ENCODE data around the gene KISS1.

Gene KISS1

DNA sequence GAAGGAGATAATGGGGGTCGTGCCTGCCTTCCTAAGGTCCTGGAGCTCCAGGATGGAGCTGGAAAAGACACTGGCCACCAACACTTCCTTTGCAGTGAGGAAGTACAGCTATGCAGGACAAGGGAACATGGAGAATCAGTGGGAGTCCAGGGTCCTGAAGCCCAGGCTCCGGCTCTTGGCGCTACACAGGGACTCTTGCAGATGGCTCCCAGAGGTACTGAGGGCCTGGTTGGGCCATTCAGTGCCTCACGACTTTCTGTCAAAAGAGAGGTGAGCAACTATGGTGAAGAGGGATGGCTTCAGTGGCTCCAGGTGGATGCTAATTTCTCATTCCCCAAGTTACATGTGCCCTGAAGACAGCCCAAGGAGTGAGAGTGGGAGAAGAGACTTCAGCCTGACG lies 42.6 kb downstream of the KISS1 start:
- DNase-seq: no peak

DNA sequence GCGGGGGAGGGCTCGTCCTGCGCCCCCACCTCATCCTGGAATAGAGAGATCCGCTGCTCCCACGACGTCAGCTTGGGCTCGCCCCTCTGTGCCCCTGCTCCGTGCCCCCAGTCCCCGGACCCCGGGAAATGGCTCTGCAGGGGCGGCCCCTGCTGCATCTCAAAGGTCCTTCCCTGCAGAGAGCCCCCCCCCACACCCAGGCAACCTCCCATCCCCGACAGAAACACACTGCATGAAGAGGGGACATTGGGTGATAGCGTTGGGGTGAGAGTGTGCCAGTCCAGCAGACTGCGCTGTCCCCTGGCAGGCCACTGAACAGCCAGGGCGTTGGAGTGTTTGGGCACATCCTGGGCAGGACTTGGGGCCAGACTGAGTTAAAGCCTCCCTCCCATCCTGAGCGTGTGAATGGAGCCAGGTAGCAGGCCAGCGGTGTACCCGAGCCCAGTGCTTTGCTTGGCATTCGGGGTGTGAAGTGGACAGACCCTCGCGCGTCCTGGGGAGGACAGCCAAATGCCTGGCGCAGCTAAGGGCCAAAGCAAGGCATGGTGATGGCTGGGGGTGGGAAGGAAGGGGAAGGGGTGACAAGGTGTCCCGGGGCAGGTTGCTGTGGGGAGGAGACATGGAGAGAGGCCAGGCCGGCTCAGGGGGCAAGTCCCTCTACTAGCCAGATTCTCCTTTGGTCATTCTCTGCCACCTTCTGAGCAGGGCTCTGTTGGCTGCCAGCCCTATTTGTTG lies 43.8 kb downstream of the KISS1 start:
- DNase-seq: no peak

DNA sequence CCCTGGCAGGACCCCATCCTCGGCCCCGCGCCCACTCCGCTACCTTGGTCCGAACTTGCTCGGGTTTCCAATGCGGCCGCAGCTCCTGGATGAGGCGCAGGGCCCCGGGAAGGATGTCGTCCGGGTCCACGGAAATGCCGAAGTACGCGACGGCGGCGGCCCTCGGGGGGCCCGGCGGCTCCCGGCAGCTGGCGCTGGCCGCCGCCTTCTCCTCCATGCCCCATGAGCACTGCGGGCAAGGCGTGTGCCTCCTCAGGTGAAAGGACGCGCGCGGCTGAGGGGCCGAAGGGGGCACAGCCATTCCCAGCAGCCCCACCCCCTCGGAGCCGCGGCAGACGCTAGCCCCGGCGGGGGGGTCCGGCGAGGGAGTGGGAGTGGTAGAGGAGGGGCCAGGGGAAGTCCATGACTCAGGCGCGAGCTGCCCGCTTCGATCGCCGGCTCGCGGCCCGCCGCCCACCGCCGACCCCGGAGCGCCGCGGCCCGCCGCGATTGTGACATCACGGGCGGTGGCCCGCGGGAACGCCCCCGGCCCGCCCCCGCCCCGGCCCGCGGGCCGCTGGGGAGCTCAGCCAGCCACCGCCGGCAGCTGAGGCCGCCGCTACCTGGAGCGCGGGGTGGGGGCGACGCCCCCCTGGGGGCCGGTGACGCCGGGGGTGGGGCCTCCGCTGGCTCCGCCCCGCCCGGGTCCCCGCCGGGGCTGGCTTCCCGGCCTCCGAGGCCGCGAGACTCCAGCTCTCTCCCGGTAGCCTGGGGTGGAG lies 44.6 kb downstream of the KISS1 start, which contains the start of gene ETNK2:
ETNK2 (minus strand) TSS at position 493 of the 758 bp plus-strand sequence; CDS start at position 301, 192 bp downstream.
- peak; percentile 69 for DNase-seq

DNA sequence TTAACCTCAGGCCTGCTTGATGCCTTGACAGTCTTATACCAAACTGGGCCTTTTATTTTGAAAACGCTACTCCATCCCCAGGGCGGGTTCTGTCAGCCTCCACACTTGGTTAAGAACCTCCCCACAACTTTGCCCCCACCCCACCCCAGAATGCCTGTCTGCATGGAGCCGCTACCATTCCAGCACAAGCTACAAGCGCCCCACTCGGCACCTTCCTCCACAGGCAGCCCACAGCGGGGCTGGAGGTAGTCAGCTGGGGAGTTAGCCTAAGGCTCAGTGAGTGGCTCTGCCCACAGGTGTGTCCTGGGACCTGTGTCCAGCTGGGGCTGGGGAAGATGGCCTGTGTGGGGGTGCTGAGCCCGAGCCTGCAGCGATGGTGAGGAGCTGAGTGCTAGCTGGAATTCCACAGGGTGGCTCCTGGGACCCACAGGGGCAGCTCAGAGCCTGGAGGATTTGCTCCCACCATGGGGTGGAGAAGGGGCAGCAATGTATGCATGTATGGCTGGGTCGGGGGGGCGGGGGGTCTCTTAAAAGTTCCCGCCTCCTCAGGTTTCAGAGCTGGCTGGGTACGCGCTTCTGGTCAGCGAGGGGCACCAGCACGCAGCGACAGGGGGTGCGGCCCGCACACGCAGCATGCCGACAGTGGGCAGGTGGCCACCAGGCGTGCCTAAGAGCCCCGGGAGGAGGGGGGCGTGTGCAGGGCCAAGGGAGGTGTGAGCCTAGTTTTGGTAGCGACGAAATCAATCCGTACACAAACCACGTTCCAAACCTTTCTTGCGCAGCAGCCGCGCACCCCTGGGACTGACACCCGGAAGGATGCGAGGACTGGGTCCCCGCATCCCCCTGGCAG lies 45.4 kb downstream of the KISS1 start:
- DNase-seq: no peak

DNA sequence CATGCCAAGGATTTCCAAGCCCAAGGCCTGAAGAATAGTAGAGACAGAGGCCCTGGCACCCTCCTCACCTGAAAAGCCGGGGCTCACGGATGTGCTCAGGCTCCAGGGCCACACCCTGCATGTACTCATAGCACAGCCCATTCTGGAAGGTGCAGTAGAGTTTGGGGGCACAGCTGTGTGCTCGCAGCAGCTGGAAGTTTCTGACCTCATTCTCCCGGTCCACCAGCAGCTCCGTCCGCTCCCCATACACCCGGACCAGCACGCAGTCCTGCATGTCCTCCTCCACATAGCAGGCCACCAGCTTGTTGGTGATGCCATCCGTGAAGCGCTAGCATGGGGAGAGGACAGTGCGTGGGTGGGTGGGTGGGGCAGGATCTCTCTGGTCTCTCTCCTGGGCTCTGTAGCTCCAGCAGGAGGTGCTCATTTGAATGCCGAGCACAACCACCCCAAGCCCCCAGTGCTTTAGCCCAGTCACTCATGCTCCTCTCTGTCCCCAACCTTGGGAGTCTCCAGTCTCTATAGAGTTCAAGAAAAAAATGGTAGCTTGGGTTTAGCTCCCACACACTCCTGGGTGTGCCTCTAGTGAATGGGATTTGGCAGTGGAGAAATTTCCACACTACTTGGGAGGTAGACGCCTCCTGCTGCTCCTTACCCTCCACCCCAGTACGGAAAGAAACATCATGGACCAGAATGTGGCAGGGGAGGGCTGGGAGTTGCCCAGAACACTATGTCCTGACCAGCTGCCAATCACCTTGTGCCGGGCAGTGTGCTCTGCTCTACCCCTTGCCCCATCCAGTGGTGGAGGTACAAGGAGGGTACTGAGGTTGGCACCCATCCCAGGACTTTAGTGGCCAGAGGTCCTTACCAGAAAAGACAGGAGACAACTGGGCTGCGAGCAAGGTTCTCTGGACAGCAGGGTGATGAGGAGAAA lies 46.4 kb downstream of the KISS1 start:
- no peak for DNase-seq

DNA sequence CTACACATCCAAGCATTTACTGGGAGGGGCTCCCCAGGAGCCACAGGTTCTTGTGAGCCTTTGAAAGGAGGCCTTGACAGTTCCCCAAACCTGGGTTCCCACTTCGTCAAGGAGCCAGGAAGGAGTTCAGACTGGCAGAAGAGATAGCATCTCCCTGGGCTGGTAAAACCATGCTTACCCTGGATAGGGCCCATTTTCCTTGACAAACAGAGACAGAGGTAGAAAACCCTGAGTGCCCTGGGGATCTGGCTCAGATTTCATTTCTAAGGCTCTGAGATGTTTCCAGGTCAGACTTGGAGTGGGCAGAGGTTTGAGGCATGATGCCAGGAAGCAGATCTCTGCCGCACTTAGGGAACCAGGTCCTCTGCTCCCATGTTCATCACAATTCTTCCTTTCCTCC lies 47.2 kb downstream of the KISS1 start:
- no peak for DNase-seq

DNA sequence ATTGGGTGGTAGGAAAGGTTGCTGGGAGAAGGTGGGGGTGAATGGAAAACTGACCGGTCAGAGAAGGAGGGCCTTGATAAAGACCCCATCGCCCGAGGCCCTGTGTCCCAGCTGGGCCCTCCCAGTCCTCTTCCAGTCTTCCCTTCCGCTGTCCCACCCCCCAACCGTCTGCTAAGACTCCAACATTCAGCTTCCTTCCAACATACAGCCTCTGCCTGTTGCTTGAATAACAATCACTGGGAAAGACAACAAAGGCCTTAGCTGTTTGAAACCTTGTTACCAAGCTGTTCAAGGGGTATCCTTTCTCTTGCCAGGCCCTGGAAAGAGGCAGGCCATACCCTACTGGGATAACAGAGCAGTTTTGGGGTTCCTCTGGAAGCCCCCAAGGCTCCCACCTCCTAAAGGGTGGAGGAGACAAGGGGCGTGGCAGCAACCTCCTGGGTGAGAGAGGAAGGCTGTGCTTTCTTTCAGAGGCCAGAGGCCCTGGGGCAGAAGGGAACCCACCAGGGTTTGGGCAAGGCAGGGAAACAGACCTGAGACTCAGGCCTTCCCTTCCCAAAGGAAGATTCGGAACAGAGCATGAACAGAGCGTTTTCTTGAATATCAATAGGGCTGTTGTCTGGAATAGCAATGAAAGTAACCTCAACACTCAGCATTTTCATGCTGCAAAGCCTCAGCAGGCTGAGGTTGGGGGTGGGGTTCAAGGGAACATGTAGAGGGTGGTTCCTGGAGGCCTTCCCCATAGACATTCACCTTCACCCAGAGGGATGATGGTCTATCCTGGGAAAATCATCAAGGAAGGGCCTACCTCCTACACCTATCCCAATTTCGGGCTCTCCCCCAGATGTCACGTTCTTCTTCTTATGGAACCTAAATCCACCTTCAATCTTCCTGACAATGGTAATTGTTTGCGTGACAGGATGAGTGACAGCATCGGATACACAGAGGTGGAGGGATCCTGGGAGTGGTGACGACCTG lies 48.6 kb downstream of the KISS1 start:
- no peak for DNase-seq

DNA sequence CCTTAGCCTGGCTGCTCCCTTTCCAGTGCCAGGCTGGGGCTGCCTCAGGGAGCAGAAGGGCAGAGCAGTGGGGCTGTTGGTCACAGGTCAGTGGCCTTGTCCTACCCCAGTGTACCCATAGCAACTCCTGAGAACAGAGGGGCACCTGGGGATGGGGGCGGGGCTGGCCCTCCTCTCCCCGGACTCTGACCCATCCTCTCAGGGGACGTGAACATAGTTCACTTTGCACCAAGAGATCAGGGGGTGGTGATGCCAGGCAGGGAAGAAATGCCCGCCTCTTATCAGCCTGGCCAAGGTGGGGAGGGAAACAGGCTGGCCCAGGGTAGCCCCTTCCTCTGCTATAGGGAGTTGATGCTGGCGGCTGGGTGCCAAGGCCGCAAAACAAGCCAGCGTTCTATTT lies 49.3 kb downstream of the KISS1 start:
- no peak for DNase-seq

DNA sequence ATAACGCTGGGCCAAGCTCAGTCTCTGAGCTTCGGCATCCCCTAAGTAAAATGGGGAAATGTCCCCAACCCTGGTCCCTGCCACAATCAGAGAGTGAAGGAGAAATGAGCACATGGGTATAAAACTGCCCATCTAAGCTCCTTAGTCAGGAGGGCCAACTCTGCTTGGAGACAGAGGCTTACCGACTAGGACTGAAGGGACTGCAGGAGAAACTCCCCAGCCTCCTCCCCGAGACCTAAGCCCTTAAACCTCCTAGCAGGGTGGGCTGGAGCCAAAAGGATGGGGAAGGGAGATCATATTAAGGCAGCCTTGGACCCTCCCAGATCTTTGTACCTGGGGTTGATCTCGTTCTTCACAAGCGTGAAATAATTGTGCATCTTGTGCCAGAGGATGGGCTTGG lies 50.0 kb downstream of the KISS1 start:
- DNase-seq: no peak

DNA sequence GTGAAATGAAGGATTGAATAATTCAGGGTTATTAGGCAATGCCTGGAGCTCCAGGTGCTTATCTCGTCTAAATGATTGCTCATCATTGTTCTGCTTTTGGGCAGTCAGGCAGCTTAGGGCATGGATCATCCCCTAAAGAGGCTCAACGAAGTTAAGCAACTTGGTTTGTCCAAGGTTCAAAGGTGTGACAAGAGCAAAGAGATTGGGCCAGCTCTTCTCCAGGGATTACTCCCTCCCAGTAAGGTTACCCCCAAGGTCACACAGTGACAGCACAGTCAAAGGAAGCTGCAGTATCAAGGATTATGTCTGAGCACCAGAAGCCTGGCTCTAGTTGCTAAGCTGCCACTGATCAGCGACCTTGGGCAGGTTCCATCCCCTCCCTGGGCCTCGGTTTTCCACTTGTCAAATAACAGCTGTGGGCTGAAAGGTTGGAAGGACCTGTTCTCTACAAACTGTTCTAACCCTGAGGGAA lies 51.2 kb downstream of the KISS1 start:
- no peak for DNase-seq

DNA sequence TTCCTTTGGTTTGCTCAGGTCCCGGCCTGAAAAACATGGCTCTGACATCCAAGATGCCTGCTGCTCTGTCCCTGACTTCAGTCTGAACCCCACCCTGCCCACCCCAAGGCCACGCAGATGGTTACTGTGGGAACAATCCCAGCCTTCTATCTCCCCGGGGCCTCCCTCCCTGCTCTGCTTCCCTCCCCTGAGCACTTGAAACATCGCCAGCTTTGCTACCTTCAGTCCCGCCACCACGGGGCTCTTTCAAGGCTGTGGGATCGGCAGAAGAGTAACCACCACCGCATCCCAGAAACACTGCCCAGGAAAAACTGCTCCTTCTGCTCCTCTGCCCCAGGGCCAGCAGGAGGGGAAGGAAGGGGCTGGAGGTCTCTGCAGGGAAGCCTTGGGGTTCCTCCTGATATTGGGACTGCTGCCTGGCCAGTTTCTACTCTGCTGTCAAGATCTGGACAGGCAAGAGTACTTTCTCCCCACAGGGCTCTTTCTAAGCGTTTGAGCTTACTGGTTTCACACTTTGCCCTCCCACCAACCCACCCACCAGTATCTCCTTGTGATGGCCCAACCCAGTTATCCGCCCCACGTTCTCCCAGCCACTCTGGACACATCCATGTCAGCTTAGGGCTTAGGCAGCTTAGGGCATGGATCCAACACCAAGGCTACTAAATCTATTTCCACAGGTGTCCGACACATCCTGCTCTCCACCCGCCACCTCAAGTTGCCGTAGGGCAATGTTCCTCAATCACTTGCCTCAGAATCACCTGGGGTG lies 52.8 kb downstream of the KISS1 start:
- no peak for DNase-seq

DNA sequence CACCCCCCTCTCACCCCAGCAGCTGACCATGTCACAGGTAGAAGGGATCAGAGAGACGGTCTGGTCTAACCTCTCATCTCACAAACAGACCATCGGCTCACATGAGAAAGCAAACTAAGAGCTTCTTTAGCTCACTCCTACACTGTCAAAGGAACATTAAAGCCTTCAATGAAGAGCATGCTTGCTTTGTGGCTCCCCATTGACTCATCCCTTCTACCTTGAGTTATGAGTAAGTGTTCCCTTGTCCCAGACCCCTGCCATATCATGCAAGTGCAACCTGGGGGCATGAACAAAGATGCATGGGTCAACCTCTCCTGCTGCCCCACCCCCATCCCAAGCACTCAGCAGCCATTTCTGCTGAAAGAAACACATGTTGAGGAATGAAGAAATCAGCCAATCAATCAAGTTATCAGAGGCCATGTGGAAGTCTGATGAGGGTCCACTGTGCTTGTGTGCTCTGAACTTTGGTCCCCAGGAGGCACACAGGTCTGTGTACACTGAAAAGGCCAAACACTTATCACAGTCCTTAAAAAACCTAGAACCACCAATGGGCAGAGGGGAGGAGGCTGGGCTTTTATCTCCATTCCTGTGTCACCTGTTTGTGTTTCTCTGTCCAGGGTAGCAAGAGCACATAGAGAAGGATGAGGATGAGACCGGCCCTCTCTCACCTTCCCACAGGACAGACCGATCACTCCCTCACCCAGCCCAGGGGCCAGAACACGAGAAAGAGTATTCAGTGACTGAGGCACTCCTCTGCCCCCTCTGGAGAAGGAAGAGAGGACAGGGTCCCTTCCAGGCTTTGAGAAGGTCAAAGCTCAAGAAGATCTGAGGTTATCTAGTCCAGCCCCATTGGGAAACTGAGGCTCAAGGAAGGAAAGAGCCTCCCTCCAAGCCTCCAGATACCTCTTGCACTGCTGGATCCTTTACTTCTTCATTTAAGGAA lies 54.0 kb downstream of the KISS1 start:
- no peak for DNase-seq

DNA sequence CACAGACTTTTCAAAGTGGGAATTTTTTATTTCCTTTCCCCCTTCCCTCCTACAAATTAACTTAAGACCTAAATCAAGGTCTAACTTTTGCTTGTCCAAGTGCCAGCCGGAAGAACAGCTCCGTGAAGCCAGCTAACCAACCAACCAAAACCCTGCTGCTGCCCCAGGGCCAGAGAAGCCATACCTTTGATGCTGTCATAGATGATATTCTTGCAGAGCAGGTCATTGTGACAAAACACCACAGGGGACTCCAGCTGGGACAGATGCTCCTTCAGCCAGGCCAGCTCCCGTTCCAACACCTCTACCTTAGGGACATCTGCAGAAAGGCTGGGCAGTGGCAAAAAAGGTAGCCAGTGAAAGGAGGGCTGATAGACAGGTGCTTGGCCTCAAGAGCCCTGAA lies 55.2 kb downstream of the KISS1 start:
- DNase-seq: no peak
